Measurements from ENCODE around the gene TMEM9. TPM values are rescaled to one million over a fixed set of nuclear protein-coding genes. Genes with fewer than 3 reads are reported as not detected.

The TMEM9 gene
- total RNA-seq, 1 donor from 2014 or later: 109 TPM

DNA sequence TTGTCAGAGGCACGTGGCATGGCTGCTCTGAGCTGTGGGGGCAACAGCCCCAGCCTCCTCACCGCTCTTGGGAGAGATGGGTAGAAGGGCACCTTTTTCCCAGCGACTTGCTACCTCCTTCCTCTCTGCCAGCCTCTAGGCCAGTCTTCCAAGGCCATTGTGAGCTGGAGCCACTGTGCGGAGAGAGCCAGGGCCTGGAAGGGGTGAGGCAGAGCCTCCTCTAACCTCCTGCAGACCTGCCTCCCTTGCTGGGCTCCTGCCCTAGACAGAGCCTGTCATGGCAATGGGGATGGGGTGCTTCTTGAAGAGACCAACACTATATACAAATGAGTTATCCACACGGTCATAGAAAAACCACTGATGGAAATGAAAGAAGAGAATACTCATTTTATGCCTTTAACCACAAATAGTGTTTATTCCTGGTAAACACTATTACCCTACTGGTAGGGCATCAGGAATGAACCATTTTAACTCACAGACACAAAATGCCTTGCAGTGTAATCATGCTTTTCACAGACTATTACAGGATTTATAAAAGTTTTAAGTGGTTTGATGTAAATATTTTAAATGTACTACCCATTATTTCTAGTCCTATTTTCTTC is 31.4 kb upstream of the TMEM9 start:
- no peak overlapping the region for H3K27ac ChIP-seq
- no peak overlapping the region for H3K4me2 ChIP-seq
- Mint-ChIP-seq H3K4me1 (peaks cover 19% of the 10 kb centered on the region), H3K36me3 (no peaks in the 10 kb centered on the region), H3K27ac (no peak overlapping the region), H3K4me3 (no peak overlapping the region), H3K9me3 (peaks cover 2% of the 10 kb centered on the region), H3K27me3 (ENCODE audit: insufficient read depth, low read depth) (peaks cover 7% of the 10 kb centered on the region)
- TF ChIP-seq EZH2phosphoT487 (IDR thresholded peaks at IDR 0.05): no peak
- TF ChIP-seq, protein P1, sequence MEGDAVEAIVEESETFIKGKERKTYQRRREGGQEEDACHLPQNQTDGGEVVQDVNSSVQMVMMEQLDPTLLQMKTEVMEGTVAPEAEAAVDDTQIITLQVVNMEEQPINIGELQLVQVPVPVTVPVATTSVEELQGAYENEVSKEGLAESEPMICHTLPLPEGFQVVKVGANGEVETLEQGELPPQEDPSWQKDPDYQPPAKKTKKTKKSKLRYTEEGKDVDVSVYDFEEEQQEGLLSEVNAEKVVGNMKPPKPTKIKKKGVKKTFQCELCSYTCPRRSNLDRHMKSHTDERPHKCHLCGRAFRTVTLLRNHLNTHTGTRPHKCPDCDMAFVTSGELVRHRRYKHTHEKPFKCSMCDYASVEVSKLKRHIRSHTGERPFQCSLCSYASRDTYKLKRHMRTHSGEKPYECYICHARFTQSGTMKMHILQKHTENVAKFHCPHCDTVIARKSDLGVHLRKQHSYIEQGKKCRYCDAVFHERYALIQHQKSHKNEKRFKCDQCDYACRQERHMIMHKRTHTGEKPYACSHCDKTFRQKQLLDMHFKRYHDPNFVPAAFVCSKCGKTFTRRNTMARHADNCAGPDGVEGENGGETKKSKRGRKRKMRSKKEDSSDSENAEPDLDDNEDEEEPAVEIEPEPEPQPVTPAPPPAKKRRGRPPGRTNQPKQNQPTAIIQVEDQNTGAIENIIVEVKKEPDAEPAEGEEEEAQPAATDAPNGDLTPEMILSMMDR (IDR thresholded peaks at IDR 0.05): no peak
- TF ChIP-seq EZH2 (IDR thresholded peaks at IDR 0.05): no peak
- H4K20me1 ChIP-seq (ENCODE audit: low read depth): no peaks in the 10 kb centered on the region
- H3K27me3 ChIP-seq: no peaks in the 10 kb centered on the region
- no peaks in the 10 kb centered on the region for H3K79me2 ChIP-seq (ENCODE audit: low read depth)
- peak overlapping the region; percentile 80 for H2AFZ ChIP-seq (replicated peaks)
- H3K4me3 ChIP-seq: no peak overlapping the region
- H3K4me1 ChIP-seq: peaks cover 3% of the 10 kb centered on the region
- DNase-seq (ENCODE audit: low spot score): no peak
- H3K9ac ChIP-seq: no peak overlapping the region
- no peaks in the 10 kb centered on the region for H3K36me3 ChIP-seq
- H3K9me3 ChIP-seq (ENCODE audit: low read depth): no peaks in the 10 kb centered on the region
- H3F3A ChIP-seq (ENCODE audit: low read depth): no peaks in the 10 kb centered on the region

DNA sequence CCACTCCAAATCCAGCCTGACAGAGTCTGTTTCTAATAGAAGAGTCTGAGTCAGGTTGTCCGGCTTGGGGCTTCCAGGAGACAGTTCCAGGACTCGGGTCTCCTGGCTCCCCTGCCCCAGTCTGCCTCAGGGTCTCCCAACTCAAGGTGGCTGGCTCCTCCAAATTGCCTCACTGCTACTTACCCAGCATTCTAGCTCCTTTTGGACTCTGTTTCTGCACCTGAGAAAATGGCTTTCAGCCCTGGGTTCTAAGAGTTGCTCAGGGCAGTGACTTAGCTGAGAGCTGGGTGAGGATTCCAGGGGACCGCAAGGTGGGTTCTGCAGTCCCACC is 30.8 kb upstream of the TMEM9 start:
- DNase-seq (ENCODE audit: low spot score): no peak
- Mint-ChIP-seq H3K27ac (peak overlapping the region; percentile 2), H3K36me3 (no peaks in the 10 kb centered on the region), H3K4me3 (no peak overlapping the region), H3K4me1 (peaks cover 15% of the 10 kb centered on the region), H3K27me3 (ENCODE audit: insufficient read depth, low read depth) (peaks cover 11% of the 10 kb centered on the region), H3K9me3 (peaks cover 2% of the 10 kb centered on the region)
- no peak overlapping the region for H3K9ac ChIP-seq
- no peaks in the 10 kb centered on the region for H3K79me2 ChIP-seq (ENCODE audit: low read depth)
- no peak overlapping the region for H3K4me2 ChIP-seq
- no peaks in the 10 kb centered on the region for H3F3A ChIP-seq (ENCODE audit: low read depth)
- peak overlapping the region; percentile 80 for H2AFZ ChIP-seq (replicated peaks)
- H3K4me3 ChIP-seq: no peak overlapping the region
- H3K4me1 ChIP-seq: no peaks in the 10 kb centered on the region
- no peaks in the 10 kb centered on the region for H3K27me3 ChIP-seq
- no peaks in the 10 kb centered on the region for H3K9me3 ChIP-seq (ENCODE audit: low read depth)
- no peak for TF ChIP-seq EZH2 (IDR thresholded peaks at IDR 0.05)
- TF ChIP-seq, protein P1 (IDR thresholded peaks at IDR 0.05): no peak
- TF ChIP-seq EZH2phosphoT487 (IDR thresholded peaks at IDR 0.05): no peak
- no peak overlapping the region for H3K27ac ChIP-seq
- no peaks in the 10 kb centered on the region for H4K20me1 ChIP-seq (ENCODE audit: low read depth)
- no peaks in the 10 kb centered on the region for H3K36me3 ChIP-seq

DNA sequence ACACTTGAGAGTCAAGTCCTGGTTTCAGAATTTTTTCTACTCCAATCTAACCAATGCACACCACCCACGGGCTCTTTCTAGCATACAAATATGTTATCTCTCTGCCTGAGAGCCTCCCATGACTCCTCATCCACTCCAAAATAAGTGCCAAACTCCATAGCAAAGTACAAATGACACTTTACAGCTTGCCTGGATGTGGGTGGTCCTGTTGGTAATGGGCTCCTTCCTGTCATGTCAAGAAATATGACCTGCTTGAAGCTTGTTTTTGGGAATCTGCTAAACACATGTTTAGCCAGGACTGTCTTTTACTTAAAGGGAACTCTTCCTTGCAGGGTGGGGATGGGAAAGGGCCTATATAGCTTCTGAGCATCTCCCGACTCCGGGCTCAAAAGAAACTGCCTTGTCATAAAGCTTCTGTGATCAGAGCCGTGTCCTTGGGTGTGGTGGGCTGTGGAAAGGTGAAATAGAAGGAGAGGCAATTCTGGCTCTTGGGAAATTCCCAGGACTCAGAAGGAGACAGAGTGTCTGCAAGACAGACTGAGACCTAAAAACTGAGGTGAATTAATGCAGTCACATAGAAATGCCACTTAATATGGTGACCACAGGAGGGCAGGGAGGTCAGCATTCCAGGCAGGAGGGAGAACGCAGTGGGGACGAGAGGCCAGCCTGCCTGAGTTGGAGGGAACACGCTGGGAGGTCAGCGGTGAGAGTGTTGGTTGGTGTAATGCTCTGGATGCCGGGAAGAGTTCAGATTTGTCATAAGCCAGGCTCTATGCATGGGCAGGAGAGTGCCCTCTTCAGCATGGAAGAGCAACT is 30.2 kb upstream of the TMEM9 start:
- H4K20me1 ChIP-seq (ENCODE audit: low read depth): no peaks in the 10 kb centered on the region
- H3K4me3 ChIP-seq: no peak overlapping the region
- no peaks in the 10 kb centered on the region for H3K27me3 ChIP-seq
- peak; percentile 65 for DNase-seq (ENCODE audit: low spot score)
- TF ChIP-seq EZH2phosphoT487 (IDR thresholded peaks at IDR 0.05) (no peak), EZH2 (IDR thresholded peaks at IDR 0.05) (no peak)
- TF ChIP-seq, protein P1 (IDR thresholded peaks at IDR 0.05): peak; percentile 40
- Mint-ChIP-seq H3K4me1 (peaks cover 12% of the 10 kb centered on the region), H3K9me3 (peaks cover 4% of the 10 kb centered on the region), H3K27me3 (ENCODE audit: insufficient read depth, low read depth) (peaks cover 9% of the 10 kb centered on the region), H3K36me3 (no peaks in the 10 kb centered on the region), H3K27ac (peak overlapping the region; percentile 2), H3K4me3 (no peak overlapping the region)
- H3K9me3 ChIP-seq (ENCODE audit: low read depth): no peaks in the 10 kb centered on the region
- H3K4me1 ChIP-seq: no peaks in the 10 kb centered on the region
- H3K79me2 ChIP-seq (ENCODE audit: low read depth): no peaks in the 10 kb centered on the region
- no peak overlapping the region for H3K9ac ChIP-seq
- no peaks in the 10 kb centered on the region for H3K36me3 ChIP-seq
- H3K27ac ChIP-seq: no peak overlapping the region
- peak overlapping the region; percentile 80 for H2AFZ ChIP-seq (replicated peaks)
- no peak overlapping the region for H3K4me2 ChIP-seq
- no peaks in the 10 kb centered on the region for H3F3A ChIP-seq (ENCODE audit: low read depth)

Measured in neural progenitor cell (in vitro differentiated cells).